Immature natural killer cell (primary cell): Measurements from ENCODE around the gene DNAH7. TPM values are rescaled to one million over a fixed set of nuclear protein-coding genes. Genes with fewer than 3 reads are reported as not detected.

ENCODE experiments used
- DNase-seq, 3 donors: peaks; one replicate each; pipeline ENCODE4 v3.0.0; 2022; ENCODE audit warnings: mixed read lengths in 1 of 3
- H3K27ac Mint-ChIP-seq, 6 donors: one replicate each; pipeline ENCODE4 v1.8.0; 2020; ENCODE audit warnings: mixed read lengths in 6 of 6, mild to moderate bottlenecking in 5 of 6, inconsistent platforms in 4 of 6, moderate library complexity in 3 of 6
- H3K27me3 Mint-ChIP-seq, 3 donors: one replicate each; pipeline ENCODE4 v1.8.0; 2020 to 2021; ENCODE audit warnings: low read depth in 3 of 3, mild to moderate bottlenecking in 3 of 3, mixed read lengths in 3 of 3, moderate library complexity in 3 of 3, inconsistent platforms in 1 of 3
- H3K36me3 Mint-ChIP-seq, 3 donors: one replicate each; pipeline ENCODE4 v1.8.0; 2020; ENCODE audit warnings: mixed read lengths in 3 of 3, inconsistent platforms in 2 of 3, mild to moderate bottlenecking in 2 of 3
- H3K4me1 Mint-ChIP-seq, 2 donors: one replicate each; pipeline ENCODE4 v1.8.0; 2020; ENCODE audit warnings: inconsistent platforms in 2 of 2, mild to moderate bottlenecking in 2 of 2, mixed read lengths in 2 of 2, moderate library complexity in 1 of 2
- H3K4me3 Mint-ChIP-seq, 5 donors: one replicate each; pipeline ENCODE4 v1.8.0; 2020; ENCODE audit warnings: mild to moderate bottlenecking in 5 of 5, mixed read lengths in 5 of 5, inconsistent platforms in 3 of 5, moderate library complexity in 3 of 5
- H3K9me3 Mint-ChIP-seq, 6 donors: one replicate each; pipeline ENCODE4 v1.8.0; 2020; ENCODE audit warnings: mild to moderate bottlenecking in 6 of 6, mixed read lengths in 6 of 6, inconsistent platforms in 4 of 6, moderate library complexity in 3 of 6
- polyA plus RNA-seq, 3 donors: library from polyadenylated mRNA; unstranded; fragments of 300-500 nt; fragmentation: Illumina TruSeq; gene quantifications; one replicate each; pipeline ENCODE4 v1.2.3, GENCODE V29; 2021

DNAH7 gene
- polyA plus RNA-seq, 3 donors from 2014 or later: 0.69 TPM; not detected in 2

GRCh38 chr2:195857132-195857531 is 211.5 kb downstream of the DNAH7 start:
- H3K4me3 Mint-ChIP-seq: no peak overlapping the region

DNA sequence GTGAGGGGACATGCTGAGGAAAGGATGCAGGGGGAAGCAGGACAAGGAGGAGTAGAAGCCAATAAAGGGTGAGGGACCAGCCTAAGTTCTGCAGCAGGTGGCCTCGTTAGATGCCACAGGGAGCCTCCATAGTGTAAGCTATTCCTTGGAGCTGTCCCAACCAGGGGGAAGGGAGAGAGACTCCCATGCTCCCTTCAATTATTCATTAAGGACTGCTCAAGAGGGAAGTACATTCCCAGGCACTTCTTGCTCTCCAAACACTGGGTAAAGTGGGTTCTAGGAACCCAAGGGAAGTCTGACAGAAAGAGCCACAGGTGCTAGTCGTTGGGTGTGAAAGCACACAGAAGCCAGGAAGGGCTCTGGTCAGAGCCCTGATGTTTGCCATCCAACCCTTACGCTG is 217.9 kb downstream of the DNAH7 start:
- DNase-seq: no peak
- H3K36me3 Mint-ChIP-seq: no peaks in the 10 kb centered on the region
- no peak overlapping the region for H3K4me3 Mint-ChIP-seq
- no peaks in the 10 kb centered on the region for H3K4me1 Mint-ChIP-seq
- H3K9me3 Mint-ChIP-seq: no peaks in the 10 kb centered on the region
- H3K27me3 Mint-ChIP-seq: peaks cover 0 to 3% (median under 1%) of the 10 kb centered on the region in 3 donors
- no peak overlapping the region for H3K27ac Mint-ChIP-seq

More at GRCh38 chr2:195857132-195857531, 211.5 kb downstream of the DNAH7 start:
- H3K36me3 Mint-ChIP-seq: no peaks in the 10 kb centered on the region
- H3K27me3 Mint-ChIP-seq: no peaks in the 10 kb centered on the region
- peaks cover 0 to 4% (median 0%) of the 10 kb centered on the region in 6 donors for H3K9me3 Mint-ChIP-seq
- no peaks in the 10 kb centered on the region for H3K4me1 Mint-ChIP-seq
- no peak for DNase-seq
- H3K27ac Mint-ChIP-seq: no peak overlapping the region

- no peak overlapping the region for H3K27ac Mint-ChIP-seq
- DNase-seq: no peak
- H3K9me3 Mint-ChIP-seq: no peaks in the 10 kb centered on the region
- H3K36me3 Mint-ChIP-seq: no peaks in the 10 kb centered on the region
- no peaks in the 10 kb centered on the region for H3K4me1 Mint-ChIP-seq
- H3K4me3 Mint-ChIP-seq: no peak overlapping the region
- peaks cover 0 to 4% (median 3%) of the 10 kb centered on the region in 3 donors for H3K27me3 Mint-ChIP-seq
Observed at GRCh38 chr2:195848119-195848899, 220.3 kb downstream of the DNAH7 start.

GRCh38 chr2:195842932-195843331 is 225.7 kb downstream of the DNAH7 start:
- no peak overlapping the region for H3K27ac Mint-ChIP-seq
- no peaks in the 10 kb centered on the region for H3K9me3 Mint-ChIP-seq
- DNase-seq: no peak
- H3K27me3 Mint-ChIP-seq: peaks cover 0 to 7% (median 2%) of the 10 kb centered on the region in 3 donors
- no peaks in the 10 kb centered on the region for H3K36me3 Mint-ChIP-seq
- peaks cover 0 to 9% of the 10 kb centered on the region in 2 donors for H3K4me1 Mint-ChIP-seq
- H3K4me3 Mint-ChIP-seq: peak overlapping the region in 2 of 5 donors; percentile 15 to 58

DNA sequence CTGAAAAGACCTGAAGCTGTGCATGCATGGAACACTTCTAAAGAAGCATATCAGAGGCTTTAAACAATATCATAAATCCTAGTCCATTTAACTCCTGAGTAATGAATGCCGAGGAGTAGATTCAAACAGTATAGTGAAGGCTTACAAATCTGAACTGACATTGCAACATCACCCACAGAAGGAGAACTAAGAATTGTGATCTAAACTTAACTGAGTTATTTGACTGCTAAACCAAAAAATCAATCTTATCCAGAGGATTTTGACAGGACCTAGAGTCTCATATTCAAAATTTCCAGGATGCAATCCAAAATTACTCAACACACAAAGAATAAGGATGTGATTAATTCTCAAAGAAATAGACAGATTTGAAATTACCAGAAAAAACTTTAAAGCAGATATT is 230.6 kb downstream of the DNAH7 start:
- DNase-seq: no peak
- H3K27me3 Mint-ChIP-seq: peaks cover 0 to 11% (median 2%) of the 10 kb centered on the region in 3 donors
- no peak overlapping the region for H3K4me3 Mint-ChIP-seq
- no peaks in the 10 kb centered on the region for H3K36me3 Mint-ChIP-seq
- H3K9me3 Mint-ChIP-seq: no peaks in the 10 kb centered on the region
- H3K4me1 Mint-ChIP-seq: peaks cover 0 to 6% of the 10 kb centered on the region in 2 donors
- no peak overlapping the region for H3K27ac Mint-ChIP-seq

GRCh38 chr2:195836002-195836401 is 232.6 kb downstream of the DNAH7 start:
- Mint-ChIP-seq H3K9me3 (no peaks in the 10 kb centered on the region), H3K4me1 (no peaks in the 10 kb centered on the region), H3K27ac (no peak overlapping the region), H3K4me3 (no peak overlapping the region), H3K27me3 (peaks cover 0 to 19% (median 0%) of the 10 kb centered on the region in 3 donors), H3K36me3 (no peaks in the 10 kb centered on the region)
- DNase-seq: no peak

- no peak for DNase-seq
- no peak overlapping the region for H3K27ac Mint-ChIP-seq
Observed at GRCh38 chr2:195834836-195835235, 233.8 kb downstream of the DNAH7 start.

GRCh38 chr2:195830968-195831950 is 237.4 kb downstream of the DNAH7 start:
- H3K27ac Mint-ChIP-seq: no peak overlapping the region
- H3K4me3 Mint-ChIP-seq: no peak overlapping the region
- peaks cover 0 to 14% (median 0%) of the 10 kb centered on the region in 3 donors for H3K27me3 Mint-ChIP-seq
- no peaks in the 10 kb centered on the region for H3K4me1 Mint-ChIP-seq
- no peaks in the 10 kb centered on the region for H3K36me3 Mint-ChIP-seq
- no peaks in the 10 kb centered on the region for H3K9me3 Mint-ChIP-seq
- no peak for DNase-seq

More at GRCh38 chr2:195834836-195835235, 233.8 kb downstream of the DNAH7 start:
- Mint-ChIP-seq H3K4me1 (no peaks in the 10 kb centered on the region), H3K9me3 (no peaks in the 10 kb centered on the region), H3K36me3 (no peaks in the 10 kb centered on the region), H3K4me3 (no peak overlapping the region), H3K27me3 (peaks cover 0 to 24% (median 0%) of the 10 kb centered on the region in 3 donors)

- H3K9me3 Mint-ChIP-seq: no peaks in the 10 kb centered on the region
- H3K27me3 Mint-ChIP-seq: peaks cover 0 to 4% (median 0%) of the 10 kb centered on the region in 3 donors
- no peaks in the 10 kb centered on the region for H3K36me3 Mint-ChIP-seq
- H3K4me1 Mint-ChIP-seq: no peaks in the 10 kb centered on the region
- H3K27ac Mint-ChIP-seq: no peak overlapping the region
- H3K4me3 Mint-ChIP-seq: no peak overlapping the region
- no peak for DNase-seq
Observed at GRCh38 chr2:195824478-195824877, 244.2 kb downstream of the DNAH7 start.

- Mint-ChIP-seq H3K36me3 (no peaks in the 10 kb centered on the region), H3K4me1 (no peaks in the 10 kb centered on the region), H3K27me3 (peaks cover 0 to 4% (median 0%) of the 10 kb centered on the region in 3 donors), H3K4me3 (no peak overlapping the region), H3K9me3 (no peaks in the 10 kb centered on the region), H3K27ac (no peak overlapping the region)
- DNase-seq: no peak
Observed at GRCh38 chr2:195823206-195823605, 245.4 kb downstream of the DNAH7 start.

DNA sequence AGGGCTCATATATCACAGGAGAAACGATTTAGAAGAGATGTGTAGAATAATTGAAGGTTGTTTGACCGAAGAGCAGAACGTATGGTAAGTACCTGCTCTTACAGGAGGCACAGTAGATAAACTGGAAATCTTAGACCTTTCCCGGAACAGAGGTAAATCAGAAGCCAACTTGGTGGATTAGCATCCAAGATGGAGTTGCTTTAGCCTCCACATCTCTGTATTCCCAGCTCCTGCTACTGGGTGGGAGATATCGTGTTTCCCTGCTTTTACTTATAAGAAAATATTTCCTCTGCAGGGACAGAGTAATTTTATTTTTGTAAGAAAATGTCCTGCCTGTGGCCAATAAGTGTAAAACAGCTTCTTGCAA is 247.1 kb downstream of the DNAH7 start:
- Mint-ChIP-seq H3K27me3 (peaks cover 0 to 4% (median 0%) of the 10 kb centered on the region in 3 donors), H3K4me1 (no peaks in the 10 kb centered on the region), H3K27ac (no peak overlapping the region), H3K9me3 (no peaks in the 10 kb centered on the region), H3K36me3 (no peaks in the 10 kb centered on the region), H3K4me3 (no peak overlapping the region)
- DNase-seq: no peak

DNA sequence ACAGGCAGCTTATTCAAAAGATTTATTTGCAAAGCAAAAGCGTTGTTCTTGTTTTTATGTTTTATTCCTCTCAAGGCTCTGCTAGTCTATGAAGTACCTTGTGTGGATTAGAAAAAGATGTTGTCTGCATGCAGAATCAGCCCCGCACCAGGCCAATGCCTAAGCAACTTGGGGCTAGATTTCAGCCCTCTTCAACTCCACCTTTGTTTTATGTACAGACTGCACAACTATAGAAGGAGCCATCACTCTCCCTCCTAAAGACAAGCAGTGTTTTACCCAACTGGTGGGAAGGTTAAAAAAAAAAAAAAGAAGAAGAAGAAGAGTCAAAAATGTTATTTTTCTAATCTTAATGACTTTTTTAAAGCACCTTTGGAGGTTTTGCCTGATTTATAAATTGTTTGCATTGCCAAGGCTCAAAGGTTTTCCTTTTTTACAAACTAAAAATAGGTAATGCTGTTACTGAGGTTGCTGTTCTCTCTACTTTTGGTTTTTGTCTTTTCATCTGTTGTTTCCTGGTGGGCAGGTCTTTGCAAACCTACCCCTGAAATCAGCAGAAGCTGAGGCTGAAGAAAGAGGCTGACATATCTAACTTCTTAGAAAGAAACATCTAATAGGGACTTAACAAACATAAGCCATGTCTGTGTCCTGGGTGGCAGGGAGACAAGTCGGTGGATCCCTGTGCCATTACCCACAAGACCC is 247.6 kb downstream of the DNAH7 start:
- H3K27ac Mint-ChIP-seq: no peak overlapping the region
- H3K4me1 Mint-ChIP-seq: no peaks in the 10 kb centered on the region
- H3K9me3 Mint-ChIP-seq: no peaks in the 10 kb centered on the region
- H3K4me3 Mint-ChIP-seq: no peak overlapping the region
- no peaks in the 10 kb centered on the region for H3K36me3 Mint-ChIP-seq
- H3K27me3 Mint-ChIP-seq: peaks cover 0 to 4% (median 0%) of the 10 kb centered on the region in 3 donors
- no peak for DNase-seq

DNA sequence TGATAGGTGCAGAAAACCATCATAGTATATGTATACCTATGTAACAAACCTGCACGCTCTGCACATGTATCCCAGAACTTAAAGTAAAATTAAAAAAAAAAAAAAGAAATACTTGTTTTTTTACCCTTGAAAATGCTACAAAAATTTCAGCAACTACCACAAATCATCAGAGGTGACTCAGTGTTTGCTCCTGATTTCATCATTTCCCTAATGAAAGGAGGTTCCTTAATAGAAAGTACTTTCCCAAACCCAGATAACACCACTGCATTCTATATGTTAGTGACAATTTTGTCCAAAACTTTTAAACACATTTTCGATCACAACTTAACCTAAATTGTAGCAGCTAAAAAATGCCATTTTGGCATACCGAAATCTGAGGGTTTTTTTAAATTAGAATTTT is 248.3 kb downstream of the DNAH7 start:
- Mint-ChIP-seq H3K9me3 (no peaks in the 10 kb centered on the region), H3K4me3 (no peak overlapping the region), H3K36me3 (no peaks in the 10 kb centered on the region)

More for the DNA sequence above, 248.3 kb downstream of the DNAH7 start:
- Mint-ChIP-seq H3K27me3 (peaks cover 0 to 4% (median 0%) of the 10 kb centered on the region in 3 donors), H3K4me1 (no peaks in the 10 kb centered on the region), H3K27ac (no peak overlapping the region)
- no peak for DNase-seq
